HG03108 (cell line): ENCODE results near the gene FOXK1.

Experiments used
- ATAC-seq: cut with Tn5 transposase; IDR thresholded peaks from one replicate; pipeline ENCODE4 v1.9.1; 2021; ENCODE audit warnings: moderate library complexity; ENCODE audit not compliant: unreplicated experiment

Gene FOXK1

DNA sequence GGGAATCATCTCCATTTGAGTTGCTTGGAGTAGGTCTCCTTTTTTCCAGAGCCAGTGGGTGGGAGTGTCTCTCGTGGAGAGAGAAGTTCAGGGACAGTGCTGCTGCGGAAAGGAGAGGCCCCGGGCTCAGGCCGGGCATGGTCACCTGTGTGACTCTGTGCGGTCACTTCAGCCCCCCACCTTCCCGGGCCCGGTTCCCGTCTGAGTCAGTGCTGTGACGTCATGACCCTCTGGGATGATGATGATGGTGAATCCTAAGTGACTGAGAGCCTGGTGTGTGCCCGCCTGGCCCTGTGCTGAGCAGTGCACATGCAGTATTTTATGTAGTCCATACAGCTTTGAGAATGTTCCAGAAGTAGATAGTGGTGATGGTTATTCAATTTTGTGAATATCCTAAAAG lies 60.8 kb downstream of the FOXK1 start:
- no peak for ATAC-seq

GRCh38 chr7:4744391-4745264 lies 62.5 kb downstream of the FOXK1 start:
- ATAC-seq = peak; percentile 62

DNA sequence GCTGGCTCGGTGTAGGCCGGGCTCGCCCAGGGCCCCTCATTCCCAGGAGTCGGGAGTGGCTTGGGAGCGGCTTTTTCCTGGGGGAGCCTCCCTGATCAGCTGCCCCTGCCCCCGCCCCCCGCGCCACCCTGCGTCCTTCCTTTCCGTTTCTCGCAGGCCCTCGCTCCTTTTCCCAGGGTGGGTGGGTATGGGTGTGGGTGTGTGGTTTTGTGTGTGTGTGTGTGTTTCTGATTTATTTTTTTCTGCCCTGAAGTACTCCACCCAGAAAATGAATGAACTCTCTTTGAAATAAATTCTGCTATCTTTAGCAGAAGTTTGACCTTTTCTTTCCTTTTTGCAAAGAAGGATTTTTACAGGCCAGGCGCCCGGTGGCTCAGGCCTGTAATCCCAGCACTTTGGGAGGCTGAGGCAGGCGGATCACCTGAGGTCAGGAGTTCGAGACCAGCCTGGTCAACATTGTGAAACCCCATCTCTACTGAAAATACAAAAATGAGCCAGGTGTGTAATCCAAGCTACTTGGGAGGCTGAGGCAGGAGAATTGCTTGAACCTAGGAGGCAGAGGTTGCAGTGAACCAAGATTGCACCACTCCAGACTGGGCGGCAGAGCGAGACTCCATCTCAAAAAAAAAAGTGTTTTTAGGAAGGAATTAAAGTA lies 63.3 kb downstream of the FOXK1 start:
- no peak for ATAC-seq

DNA sequence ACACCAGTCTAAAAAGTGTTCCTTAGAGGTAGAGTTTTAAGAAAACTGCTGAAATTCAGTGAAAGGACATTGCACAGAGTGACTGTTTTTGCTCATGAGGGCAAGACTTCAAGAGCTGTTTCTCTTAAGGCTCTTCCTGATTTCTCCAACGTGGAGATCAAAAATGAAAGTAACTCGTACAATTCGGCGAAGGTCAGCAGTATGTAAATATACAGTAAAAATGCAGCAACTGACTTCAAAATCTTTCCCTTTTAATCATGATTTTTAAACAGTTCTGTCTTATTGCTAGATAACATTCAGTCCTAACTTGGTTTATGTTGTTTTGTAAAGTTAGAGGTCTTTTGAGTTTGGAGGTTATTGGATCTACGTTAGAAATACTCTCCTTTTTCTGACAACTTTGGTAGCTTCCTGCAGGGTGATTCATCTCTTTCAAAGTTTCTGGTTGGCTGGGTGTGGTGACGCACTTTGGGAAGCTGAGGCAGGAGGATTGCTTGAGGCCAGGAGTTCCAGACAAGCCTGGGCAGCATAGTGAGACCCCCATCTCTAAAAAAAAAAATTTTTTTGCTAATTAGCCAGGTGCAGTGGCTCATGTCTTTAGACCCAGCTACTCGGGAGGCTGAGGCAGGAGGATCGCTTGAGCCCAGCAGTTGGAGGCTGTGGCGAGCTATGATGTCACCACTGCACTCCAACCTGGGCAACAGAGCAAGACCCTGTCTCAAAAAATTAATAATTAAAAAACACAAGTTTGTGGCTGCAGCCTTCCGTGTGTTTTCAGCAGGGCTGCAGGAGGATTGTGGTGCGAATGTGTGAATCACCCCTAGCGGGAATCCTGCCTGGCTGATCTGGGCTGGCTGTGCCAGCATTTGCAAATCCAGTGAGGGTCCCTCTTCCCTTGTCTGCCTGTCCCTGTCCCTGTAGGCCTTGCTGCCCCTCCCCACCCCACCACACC lies 64.2 kb downstream of the FOXK1 start:
- no peak for ATAC-seq

DNA sequence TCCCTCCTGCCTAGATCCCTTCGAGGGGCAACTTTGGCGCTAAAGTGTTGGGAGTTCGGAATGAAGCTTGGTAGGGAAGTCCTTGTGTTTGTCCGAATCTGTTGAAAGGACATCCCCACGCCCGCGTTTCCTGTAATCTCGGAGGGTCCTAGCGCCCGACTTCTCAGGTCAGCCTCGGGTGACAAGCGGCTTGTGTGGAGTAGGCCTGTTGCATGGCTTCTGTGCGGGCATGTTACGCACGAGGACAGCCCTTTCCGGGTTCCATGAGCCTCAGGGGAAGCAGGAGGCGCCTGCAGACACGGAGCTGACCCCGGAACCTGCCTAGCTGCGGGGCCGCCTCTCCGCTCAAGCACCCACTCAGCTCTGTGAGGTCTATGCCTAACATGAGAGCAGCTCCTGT lies 64.9 kb downstream of the FOXK1 start:
- no peak for ATAC-seq

DNA sequence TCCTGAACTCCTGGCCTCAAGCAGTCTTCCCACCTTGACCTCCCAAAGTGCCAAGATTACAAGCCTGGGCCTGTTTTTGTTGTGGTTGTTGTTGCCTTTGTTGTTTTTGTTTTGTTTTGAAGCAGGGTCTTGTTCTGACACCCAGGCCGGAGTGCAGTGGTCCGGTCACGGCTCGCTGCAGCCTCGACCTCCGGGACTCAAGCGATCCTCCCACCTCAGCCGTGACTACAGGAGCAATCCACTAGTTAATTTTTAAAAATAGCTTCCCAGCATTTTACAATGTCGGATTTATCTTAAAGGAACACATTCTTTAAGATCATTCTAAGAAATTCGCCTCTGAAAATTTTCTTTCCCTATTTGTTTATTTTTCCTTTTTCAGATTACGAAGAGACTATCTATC lies 65.7 kb downstream of the FOXK1 start:
- no peak for ATAC-seq

DNA sequence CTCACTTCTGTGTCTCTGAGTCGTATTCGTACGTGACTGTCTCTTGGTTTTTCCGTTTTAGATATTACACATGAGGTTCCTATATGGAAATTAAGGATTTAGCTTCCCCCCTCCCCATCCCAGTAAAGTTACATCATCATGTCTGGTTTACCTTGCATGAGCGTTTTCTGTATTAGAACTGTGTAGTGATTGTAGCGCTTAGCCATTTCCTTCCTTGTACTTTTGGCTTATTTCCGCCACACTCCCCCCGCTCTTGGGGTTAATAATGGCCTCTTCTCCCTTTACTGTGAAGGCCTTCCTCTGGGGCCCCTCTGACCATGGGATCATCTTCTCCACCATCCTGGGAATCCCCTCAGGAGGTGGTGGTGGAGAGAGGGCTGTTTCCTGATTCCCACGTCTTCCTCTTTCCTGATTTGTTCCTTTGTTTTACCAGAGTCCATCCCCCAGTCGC lies 66.2 kb downstream of the FOXK1 start:
- ATAC-seq = no peak

DNA sequence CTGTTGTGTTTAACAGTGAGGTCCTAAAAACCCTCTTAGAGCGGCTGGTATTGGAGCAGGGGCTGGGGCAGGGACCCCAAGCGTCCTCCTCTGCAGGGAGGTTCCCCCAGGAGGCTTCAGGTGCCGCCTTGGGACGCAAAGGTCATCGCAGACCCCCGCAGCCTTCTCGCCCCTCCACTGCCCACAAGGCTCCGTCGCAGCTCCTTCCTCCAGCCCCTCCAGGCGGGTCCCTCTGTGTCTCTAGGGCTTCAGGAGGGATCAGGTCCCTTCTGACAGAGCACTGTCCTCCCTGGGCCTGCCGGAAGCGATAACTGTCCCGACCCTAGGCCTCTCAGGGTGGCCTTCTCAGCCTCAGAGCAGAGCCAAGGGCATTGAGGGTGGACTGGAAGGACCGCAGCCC lies 67.3 kb downstream of the FOXK1 start:
- ATAC-seq = no peak

DNA sequence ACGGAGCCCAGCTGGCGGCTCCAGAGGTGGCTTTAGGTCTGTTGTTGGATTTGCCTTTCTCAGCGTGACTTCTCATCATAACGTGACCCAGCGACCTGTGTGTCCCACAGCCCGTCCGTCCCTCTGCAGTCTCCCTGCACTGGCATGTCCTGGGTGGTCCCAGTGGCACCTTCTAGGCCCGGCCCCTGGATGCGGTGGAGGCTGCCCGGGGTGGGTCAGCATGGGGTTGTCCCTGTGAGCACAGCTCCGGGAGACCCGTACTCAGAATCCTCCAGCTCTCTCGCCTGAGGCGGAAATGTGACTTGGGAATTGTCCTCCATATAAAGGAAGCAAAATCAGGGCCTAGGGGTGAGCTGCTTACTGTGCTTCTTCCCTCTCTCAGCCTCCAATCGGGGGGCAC lies 67.7 kb downstream of the FOXK1 start:
- no peak for ATAC-seq

GRCh38 chr7:4751398-4751947 lies 69.4 kb downstream of the FOXK1 start:
- no peak for ATAC-seq

GRCh38 chr7:4753598-4754432 lies 71.7 kb downstream of the FOXK1 start:
- peak; percentile 85 for ATAC-seq

DNA sequence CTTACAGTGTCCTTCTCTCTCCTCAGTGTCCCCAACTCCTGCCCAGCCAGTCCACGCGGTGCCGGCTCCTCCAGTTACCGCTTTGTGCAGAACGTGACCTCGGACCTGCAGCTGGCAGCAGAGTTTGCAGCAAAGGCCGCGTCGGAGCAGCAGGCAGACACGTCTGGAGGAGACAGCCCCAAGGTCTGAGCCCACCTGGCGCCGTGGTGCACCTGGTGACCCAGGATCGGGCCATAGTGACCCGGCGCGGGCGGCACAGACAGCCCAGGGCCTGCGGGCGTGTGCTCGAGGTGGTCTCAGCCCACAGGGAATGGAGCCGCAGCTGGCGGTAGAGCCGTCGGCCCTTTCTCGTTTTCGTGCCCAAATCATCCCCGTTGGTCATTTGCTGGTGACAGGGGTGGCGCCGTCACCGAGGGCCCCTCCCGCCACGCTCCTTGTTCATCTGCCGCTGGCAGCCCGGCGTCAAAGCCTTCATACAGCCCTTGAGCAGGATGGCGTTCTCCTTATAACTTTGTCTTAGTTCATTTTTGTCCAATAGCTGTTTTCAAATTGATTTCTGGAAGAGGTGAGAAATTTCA lies 72.4 kb downstream of the FOXK1 start:
- no peak for ATAC-seq

GRCh38 chr7:4755045-4755444 lies 73.0 kb downstream of the FOXK1 start:
- no peak for ATAC-seq

DNA sequence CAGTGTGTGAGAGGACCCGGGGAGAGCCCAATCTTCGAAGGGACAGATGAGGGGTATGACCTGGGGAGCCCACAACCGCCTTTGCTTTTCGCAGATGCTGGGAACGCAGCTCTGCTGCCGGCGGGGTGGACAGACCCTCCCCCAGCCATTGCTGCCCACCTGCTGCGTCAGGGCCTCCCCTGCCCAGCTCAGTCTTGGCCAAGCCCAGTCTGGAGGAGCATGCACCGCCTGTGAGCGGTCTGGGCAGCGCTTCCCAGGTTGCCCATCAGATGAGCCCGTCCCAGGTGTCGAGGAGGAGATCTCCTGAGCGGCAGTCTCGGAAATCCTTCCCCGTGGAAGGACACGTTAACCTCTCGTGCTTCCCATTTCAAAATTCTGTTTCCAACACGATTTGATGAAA lies 76.0 kb downstream of the FOXK1 start:
- ATAC-seq = no peak

DNA sequence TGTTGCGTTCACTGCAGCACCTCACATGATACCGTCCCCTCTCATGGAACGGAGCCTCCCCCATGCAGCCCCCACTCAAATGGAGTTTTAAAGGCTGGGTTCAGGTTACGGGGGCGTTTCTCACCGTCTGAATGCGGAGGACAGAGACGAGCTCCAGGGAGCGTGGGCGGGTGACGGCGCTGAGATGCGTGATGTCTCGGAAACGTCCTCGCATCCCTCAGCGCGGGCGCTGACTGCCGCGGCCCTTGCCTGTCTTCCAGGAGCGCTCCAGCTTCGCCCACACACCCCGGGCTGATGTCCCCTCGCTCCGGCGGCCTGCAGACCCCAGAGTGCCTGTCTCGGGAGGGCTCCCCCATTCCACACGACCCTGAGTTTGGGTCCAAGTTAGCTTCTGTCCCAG lies 76.7 kb downstream of the FOXK1 start:
- no peak for ATAC-seq

DNA sequence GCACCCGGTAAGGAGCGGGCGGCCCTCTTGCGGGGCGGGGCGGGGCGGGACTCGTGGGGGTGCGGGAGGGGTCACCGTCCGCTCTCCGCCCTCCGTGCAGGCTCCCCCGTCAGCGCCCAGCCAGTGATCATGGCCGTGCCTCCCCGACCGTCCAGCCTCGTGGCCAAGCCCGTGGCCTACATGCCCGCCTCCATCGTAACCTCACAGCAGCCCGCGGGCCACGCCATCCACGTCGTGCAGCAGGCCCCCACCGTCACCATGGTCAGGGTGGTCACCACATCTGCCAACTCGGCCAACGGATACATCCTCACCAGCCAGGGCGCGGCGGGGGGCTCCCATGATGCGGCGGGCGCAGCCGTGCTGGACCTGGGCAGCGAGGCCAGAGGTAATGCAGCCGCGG lies 77.1 kb downstream of the FOXK1 start:
- no peak for ATAC-seq

DNA sequence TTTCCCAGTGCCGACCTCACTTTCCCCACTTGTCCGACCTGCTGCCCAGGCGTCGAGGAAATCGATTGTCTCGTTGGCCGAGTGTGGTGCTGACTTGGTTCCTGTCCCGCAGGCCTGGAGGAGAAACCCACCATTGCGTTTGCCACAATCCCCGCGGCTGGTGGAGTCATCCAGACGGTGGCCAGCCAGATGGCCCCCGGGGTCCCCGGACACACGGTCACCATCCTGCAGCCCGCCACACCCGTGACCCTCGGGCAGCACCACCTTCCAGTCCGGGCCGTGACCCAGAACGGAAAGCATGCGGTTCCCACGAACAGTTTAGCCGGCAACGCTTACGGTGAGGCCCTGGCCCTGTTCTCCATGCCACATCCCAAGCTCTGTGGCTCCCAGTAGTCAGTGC lies 78.9 kb downstream of the FOXK1 start:
- ATAC-seq = no peak

GRCh38 chr7:4762121-4763055 lies 80.3 kb downstream of the FOXK1 start:
- no peak for ATAC-seq
